ENCODE measurements around the gene TLE1. TPM values are rescaled to one million over a fixed set of nuclear protein-coding genes. Genes with fewer than 3 reads are reported as not detected.
A peak's percentile ranks its signal among the peaks of the same experiment; 100 is the strongest.

The TLE1 gene
- total RNA-seq, 2 donors from 2014 or later, result 43.8 to 54.8 TPM

- no peak for TF ChIP-seq CTCF (IDR thresholded peaks at IDR 0.05)
- Histone ChIP-seq H3K4me1 (no peaks in the 10 kb centered on the region), H3K27ac (no peak overlapping the region), H3K4me3 (no peak overlapping the region), H3K27me3 (no peaks in the 10 kb centered on the region), H3K36me3 (no peaks in the 10 kb centered on the region), H3K9ac (ENCODE audit: low read depth in 2 of 2, low read length in 2 of 2) (no peak overlapping the region), H3K9me3 (no peaks in the 10 kb centered on the region)
- no peak for DNase-seq
- intact Hi-C loops (cut with DNase I), result no loop called here
These were observed 23.9 kb downstream of the TLE1 start for GRCh38 chr9:81665322-81665871.

DNA sequence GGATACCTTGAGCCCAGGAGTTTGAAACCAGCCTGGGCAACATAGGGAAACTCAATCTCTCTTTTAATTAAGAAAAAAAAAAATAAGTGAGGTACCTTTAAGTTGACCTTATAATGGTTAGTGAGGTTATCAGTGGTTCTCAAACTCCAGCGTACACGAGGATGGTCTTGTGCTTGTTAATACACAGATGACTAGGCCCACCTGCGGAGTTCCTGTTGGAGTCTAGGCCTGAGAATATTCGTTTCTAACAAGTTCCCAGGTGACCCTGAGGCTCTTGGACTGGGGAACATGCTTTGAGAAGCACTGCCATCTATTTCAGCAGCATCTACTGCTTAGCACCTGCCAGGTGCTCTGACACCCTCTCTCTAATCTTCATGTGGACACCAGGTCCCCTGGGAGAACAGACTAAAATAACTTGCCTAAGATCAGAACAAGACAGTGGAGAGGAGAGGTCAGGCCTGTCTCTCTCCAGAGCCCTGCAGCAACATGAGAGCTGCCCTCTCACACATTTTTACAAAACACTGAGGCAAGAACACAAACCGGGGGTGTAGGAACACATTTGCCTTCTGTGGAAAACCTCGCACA lies 24.6 kb downstream of the TLE1 start:
- intact Hi-C loops (cut with DNase I), result no loop called here
- Histone ChIP-seq H3K27me3 (no peaks in the 10 kb centered on the region), H3K9ac (ENCODE audit: low read depth in 2 of 2, low read length in 2 of 2) (no peak overlapping the region), H3K4me1 (no peaks in the 10 kb centered on the region), H3K4me3 (no peak overlapping the region), H3K36me3 (no peaks in the 10 kb centered on the region), H3K9me3 (no peaks in the 10 kb centered on the region), H3K27ac (no peak overlapping the region)
- TF ChIP-seq CTCF (IDR thresholded peaks at IDR 0.05), result no peak
- DNase-seq, result no peak

DNA sequence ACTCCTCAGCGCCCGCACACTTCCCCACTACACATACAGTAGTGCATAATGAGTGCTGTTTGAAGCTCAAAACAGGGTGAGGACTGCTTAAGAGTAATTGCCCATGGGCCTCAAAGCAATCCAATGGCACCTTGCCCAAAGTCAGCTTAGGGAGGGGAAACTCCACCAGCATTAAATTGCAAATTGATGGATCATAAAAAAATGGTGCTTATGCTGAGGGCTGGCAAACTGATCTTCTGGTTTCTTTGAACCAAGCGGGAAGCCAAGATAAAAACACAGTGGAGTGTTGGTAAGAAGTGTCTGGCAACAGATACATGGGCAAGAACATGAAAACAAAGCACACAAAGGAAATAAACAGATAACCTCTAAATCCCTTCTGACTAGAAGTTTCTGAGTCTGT lies 28.0 kb downstream of the TLE1 start:
- peak; percentile 36 for DNase-seq
- TF ChIP-seq CTCF (IDR thresholded peaks at IDR 0.05), result no peak
- no peaks in the 10 kb centered on the region for H3K9me3 ChIP-seq
- no peaks in the 10 kb centered on the region for H3K4me1 ChIP-seq
- H3K27ac ChIP-seq, result no peak overlapping the region
- H3K27me3 ChIP-seq, result no peaks in the 10 kb centered on the region
- H3K36me3 ChIP-seq, result no peaks in the 10 kb centered on the region
- H3K9ac ChIP-seq (ENCODE audit: low read depth in 2 of 2, low read length in 2 of 2), result no peak overlapping the region
- intact Hi-C loops (cut with DNase I), result no loop called here
- no peak overlapping the region for H3K4me3 ChIP-seq

GRCh38 chr9:81656871-81657337 lies 32.4 kb downstream of the TLE1 start:
- no peaks in the 10 kb centered on the region for H3K27me3 ChIP-seq
- no peaks in the 10 kb centered on the region for H3K9me3 ChIP-seq
- H3K4me3 ChIP-seq, result no peak overlapping the region
- no peak overlapping the region for H3K27ac ChIP-seq
- no peak for DNase-seq
- no peaks in the 10 kb centered on the region for H3K4me1 ChIP-seq
- intact Hi-C loops (cut with DNase I), result no loop called here
- H3K36me3 ChIP-seq, result no peaks in the 10 kb centered on the region
- H3K9ac ChIP-seq (ENCODE audit: low read depth in 2 of 2, low read length in 2 of 2), result no peak overlapping the region
- TF ChIP-seq CTCF (IDR thresholded peaks at IDR 0.05), result no peak

DNA sequence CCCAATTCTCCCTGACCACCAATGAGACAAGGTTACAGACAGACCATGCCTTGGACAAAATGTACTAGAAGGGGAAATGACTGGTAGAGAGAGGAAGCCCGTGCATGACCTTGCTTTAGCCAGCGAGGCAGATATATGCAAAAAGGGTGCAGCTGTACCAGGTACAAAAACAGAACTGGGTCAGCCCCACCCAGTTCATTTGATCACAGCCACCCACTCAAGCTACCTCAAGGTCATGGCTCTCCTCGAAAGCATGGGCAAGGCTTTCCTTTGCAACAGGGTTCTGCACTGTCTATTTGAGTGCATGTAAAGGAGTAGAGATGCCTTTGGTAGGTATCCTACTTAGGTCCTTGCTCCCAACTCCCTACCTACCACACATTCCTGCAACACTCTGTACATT lies 33.3 kb downstream of the TLE1 start:
- no peaks in the 10 kb centered on the region for H3K36me3 ChIP-seq
- intact Hi-C loops (cut with DNase I), result no loop called here
- H3K27ac ChIP-seq, result no peak overlapping the region
- H3K9ac ChIP-seq (ENCODE audit: low read depth in 2 of 2, low read length in 2 of 2), result no peak overlapping the region
- DNase-seq, result no peak
- H3K4me1 ChIP-seq, result no peaks in the 10 kb centered on the region
- no peaks in the 10 kb centered on the region for H3K27me3 ChIP-seq
- no peak overlapping the region for H3K4me3 ChIP-seq
- no peaks in the 10 kb centered on the region for H3K9me3 ChIP-seq
- TF ChIP-seq CTCF (IDR thresholded peaks at IDR 0.05), result no peak

All from colonic mucosa (tissue), 4 donors.